Non-pigmented ciliary epithelial cell (primary cell): Measurements from ENCODE around the gene PTAR1.

Experiments
- DNase-seq: peaks from one replicate; pipeline ENCODE4 v3.0.0-alpha.2; 2010; ENCODE audit warnings: low read depth

Gene PTAR1

GRCh38 chr9:69750085-69750484 lies 9.7 kb downstream of the PTAR1 start:
- no peak for DNase-seq

GRCh38 chr9:69748304-69748703 lies 11.5 kb downstream of the PTAR1 start:
- no peak for DNase-seq

GRCh38 chr9:69746859-69747560 lies 12.8 kb downstream of the PTAR1 start:
- no peak for DNase-seq

GRCh38 chr9:69745716-69746437 lies 13.9 kb downstream of the PTAR1 start:
- DNase-seq = no peak

- DNase-seq = no peak
Observed at GRCh38 chr9:69744688-69745380, 15.0 kb downstream of the PTAR1 start.

- no peak for DNase-seq
Observed at GRCh38 chr9:69743930-69744329, 15.9 kb downstream of the PTAR1 start.

- no peak for DNase-seq
Observed at GRCh38 chr9:69740872-69741505, 18.8 kb downstream of the PTAR1 start.

- DNase-seq = no peak
Observed at GRCh38 chr9:69731348-69731747, 28.5 kb downstream of the PTAR1 start.

GRCh38 chr9:69719983-69720382 lies 39.8 kb downstream of the PTAR1 start:
- no peak for DNase-seq

- peak; percentile 11 for DNase-seq
Observed at GRCh38 chr9:69719367-69719766, 40.4 kb downstream of the PTAR1 start.

GRCh38 chr9:69718218-69718617 lies 41.6 kb downstream of the PTAR1 start:
- DNase-seq = no peak

- DNase-seq = no peak
Observed at GRCh38 chr9:69715825-69716224, 44.0 kb downstream of the PTAR1 start.

GRCh38 chr9:69715096-69715495 lies 44.7 kb downstream of the PTAR1 start:
- no peak for DNase-seq

- no peak for DNase-seq
Observed at GRCh38 chr9:69697475-69697874, 62.3 kb downstream of the PTAR1 start.

GRCh38 chr9:69696802-69697201 lies 63.0 kb downstream of the PTAR1 start:
- no peak for DNase-seq

- no peak for DNase-seq
Observed at GRCh38 chr9:69689991-69690538, 69.7 kb downstream of the PTAR1 start.

- DNase-seq = no peak
Observed at GRCh38 chr9:69683927-69684326, 75.9 kb downstream of the PTAR1 start.

- no peak for DNase-seq
Observed at GRCh38 chr9:69678843-69679538, 80.8 kb downstream of the PTAR1 start.

GRCh38 chr9:69677931-69678330 lies 81.9 kb downstream of the PTAR1 start:
- DNase-seq = no peak

- no peak for DNase-seq
Observed at GRCh38 chr9:69675563-69675962, 84.2 kb downstream of the PTAR1 start.

- DNase-seq = peak; percentile 89
Observed at GRCh38 chr9:69674716-69675438, 84.9 kb downstream of the PTAR1 start.
